Tibial artery (tissue), 4 donors: ENCODE data around the gene ZNF227.
"Not testable (repeated sequence)": the region's sequence is repeated elsewhere in the genome, so short reads cannot be mapped to it uniquely, and the experiment has no call there.

Source experiments
- DNase-seq, 2 donors: peaks; one replicate each; pipeline ENCODE4 v3.0.0-alpha.2; 2019
- H3K27ac ChIP-seq, 2 donors: fragments of 200-600 bp; sonication (generic) in 1 of 2; 1 replicate in 1 of 2; 2 replicates in 1 of 2; pipeline ENCODE4 v1.5.1; 2018 to 2019; ENCODE audit warnings: mild to moderate bottlenecking in 1 of 2
- H3K27me3 ChIP-seq, 2 donors: fragments of 200-600 bp; sonication (generic) in 1 of 2; one replicate each; pipeline versions ENCODE4 v1.5.1 to v1.6.0; 2016 to 2019
- H3K36me3 ChIP-seq, 3 donors: fragments of 200-600 bp; sonication (generic) in 2 of 3; one replicate each; pipeline ENCODE4 v1.5.1; 2016 to 2019; ENCODE audit warnings: mild to moderate bottlenecking in 2 of 3
- H3K4me1 ChIP-seq, 4 donors: fragments of 200-600 bp; sonication (generic) in 2 of 4; 1 replicate in 3 of 4; 2 replicates in 1 of 4; pipeline ENCODE4 v1.5.1; 2016 to 2019
- H3K4me3 ChIP-seq, 2 donors: fragments of 200-600 bp; sonication (generic) in 1 of 2; 1 replicate in 1 of 2; 2 replicates in 1 of 2; pipeline ENCODE4 v1.5.1; 2018 to 2019; ENCODE audit warnings: mild to moderate bottlenecking in 2 of 2
- H3K9me3 ChIP-seq, 3 donors: fragments of 200-600 bp; sonication (generic) in 1 of 3; one replicate each; pipeline ENCODE4 v1.5.1; 2016 to 2019
- intact Hi-C: fragments of 100-400 bp; cut with DNase I; formaldehyde crosslinking; loops from one replicate; pipeline ENCODE4 v1.15.0; 2023; ENCODE audit warnings: low total_unique reads
- TF ChIP-seq, protein P1 (sequence below), 2 experiments: fragments of 200-600 bp in 1 of 2; fragments of 450-650 bp in 1 of 2; IDR thresholded peaks; one replicate each; pipeline ENCODE4 v1.5.1; 2017 to 2019; ENCODE audit warnings: antibody characterized with exemption in 2 of 2, mild to moderate bottlenecking in 1 of 2, moderate library complexity in 1 of 2

ZNF227 gene

DNA sequence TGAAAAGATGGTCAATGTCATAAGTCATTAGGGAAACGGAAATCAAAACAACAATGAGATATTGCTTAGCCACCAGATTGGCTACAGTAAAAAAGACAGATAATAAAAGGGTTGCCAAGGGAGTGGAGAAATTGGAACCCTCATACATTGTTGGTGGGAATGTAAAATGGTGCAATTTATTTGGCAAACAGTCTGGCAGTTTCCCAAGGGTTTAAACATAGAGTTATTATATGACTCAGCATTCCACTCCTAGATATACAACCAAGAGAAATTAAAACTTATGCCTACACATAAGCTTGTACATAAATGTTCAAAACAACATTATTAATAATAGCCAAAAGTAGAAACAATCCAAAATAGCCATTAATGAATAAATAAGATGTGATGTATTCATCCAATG lies 9.9 kb upstream of the ZNF227 start:
- H3K36me3 ChIP-seq = peaks cover 0 to 12% (median 12%) of the 10 kb centered on the region in 3 donors
- no peak for DNase-seq
- intact Hi-C loops = no loop called here

DNA sequence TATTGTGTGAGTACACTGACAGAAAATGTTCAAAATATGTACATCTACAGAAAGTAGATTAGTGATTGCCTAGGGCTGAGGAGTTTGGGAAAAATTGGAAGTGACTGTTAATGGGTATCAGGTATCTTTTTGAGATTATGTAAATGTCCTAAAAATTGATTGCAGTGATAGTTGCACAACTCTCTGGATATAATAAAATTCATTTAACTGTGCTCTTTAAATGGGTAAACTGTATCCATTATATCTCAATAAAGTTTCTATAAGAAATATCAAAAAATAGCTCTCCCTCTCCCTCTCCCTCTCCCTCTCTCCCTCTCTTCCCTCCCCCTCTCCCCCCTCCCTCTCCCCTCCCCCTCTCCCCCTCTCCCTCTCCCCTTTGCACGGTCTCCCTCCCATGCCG lies 9.4 kb upstream of the ZNF227 start:
- H3K27me3 ChIP-seq = no peaks in the 10 kb centered on the region
- no peak overlapping the region for H3K27ac ChIP-seq
- intact Hi-C loops = no loop called here
- DNase-seq = no peak
- TF ChIP-seq, protein P1, sequence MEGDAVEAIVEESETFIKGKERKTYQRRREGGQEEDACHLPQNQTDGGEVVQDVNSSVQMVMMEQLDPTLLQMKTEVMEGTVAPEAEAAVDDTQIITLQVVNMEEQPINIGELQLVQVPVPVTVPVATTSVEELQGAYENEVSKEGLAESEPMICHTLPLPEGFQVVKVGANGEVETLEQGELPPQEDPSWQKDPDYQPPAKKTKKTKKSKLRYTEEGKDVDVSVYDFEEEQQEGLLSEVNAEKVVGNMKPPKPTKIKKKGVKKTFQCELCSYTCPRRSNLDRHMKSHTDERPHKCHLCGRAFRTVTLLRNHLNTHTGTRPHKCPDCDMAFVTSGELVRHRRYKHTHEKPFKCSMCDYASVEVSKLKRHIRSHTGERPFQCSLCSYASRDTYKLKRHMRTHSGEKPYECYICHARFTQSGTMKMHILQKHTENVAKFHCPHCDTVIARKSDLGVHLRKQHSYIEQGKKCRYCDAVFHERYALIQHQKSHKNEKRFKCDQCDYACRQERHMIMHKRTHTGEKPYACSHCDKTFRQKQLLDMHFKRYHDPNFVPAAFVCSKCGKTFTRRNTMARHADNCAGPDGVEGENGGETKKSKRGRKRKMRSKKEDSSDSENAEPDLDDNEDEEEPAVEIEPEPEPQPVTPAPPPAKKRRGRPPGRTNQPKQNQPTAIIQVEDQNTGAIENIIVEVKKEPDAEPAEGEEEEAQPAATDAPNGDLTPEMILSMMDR (IDR thresholded peaks at IDR 0.05) = no peak
- H3K9me3 ChIP-seq = peaks cover 4 to 46% (median 12%) of the 10 kb centered on the region in 3 donors
- no peak overlapping the region for H3K4me3 ChIP-seq
- peaks cover 0 to 12% (median 12%) of the 10 kb centered on the region in 3 donors for H3K36me3 ChIP-seq
- H3K4me1 ChIP-seq = peaks cover 0 to 4% (median 0%) of the 10 kb centered on the region in 4 donors

More for the DNA sequence above, 9.9 kb upstream of the ZNF227 start:
- TF ChIP-seq, protein P1 (IDR thresholded peaks at IDR 0.05) = no peak
- peaks cover 0 to 1% (median 0%) of the 10 kb centered on the region in 4 donors for H3K4me1 ChIP-seq
- no peak overlapping the region for H3K4me3 ChIP-seq
- H3K27me3 ChIP-seq = no peaks in the 10 kb centered on the region
- no peak overlapping the region for H3K27ac ChIP-seq
- peaks cover 4 to 47% (median 12%) of the 10 kb centered on the region in 3 donors for H3K9me3 ChIP-seq

DNA sequence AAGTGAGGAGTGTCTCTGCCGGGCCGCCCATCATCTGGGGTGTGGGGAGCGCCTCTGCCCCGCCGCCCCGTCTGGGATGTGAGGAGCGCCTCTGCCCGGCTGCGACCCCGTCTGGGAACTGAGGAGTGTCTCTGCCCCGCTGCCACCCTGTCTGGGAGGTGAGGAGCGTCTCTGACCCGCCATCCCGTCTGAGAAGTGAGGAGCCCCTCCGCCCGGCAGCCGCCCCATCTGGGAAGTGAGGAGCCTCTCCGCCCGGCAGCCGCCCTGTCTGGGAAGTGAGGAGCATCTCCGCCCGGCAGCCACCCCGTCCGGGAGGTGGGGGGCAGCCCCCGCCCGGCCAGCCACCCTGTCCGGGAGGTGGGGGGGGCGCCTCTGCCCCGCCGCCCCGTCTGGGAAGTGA lies 8.5 kb upstream of the ZNF227 start:
- H3K27me3 ChIP-seq, H3K36me3 ChIP-seq, intact Hi-C loops, H3K27ac ChIP-seq, H3K4me1 ChIP-seq, H3K4me3 ChIP-seq, DNase-seq: not testable (repeated sequence)
- H3K9me3 ChIP-seq = peaks cover 4 to 37% (median 9%) of the 10 kb centered on the region in 3 donors

DNA sequence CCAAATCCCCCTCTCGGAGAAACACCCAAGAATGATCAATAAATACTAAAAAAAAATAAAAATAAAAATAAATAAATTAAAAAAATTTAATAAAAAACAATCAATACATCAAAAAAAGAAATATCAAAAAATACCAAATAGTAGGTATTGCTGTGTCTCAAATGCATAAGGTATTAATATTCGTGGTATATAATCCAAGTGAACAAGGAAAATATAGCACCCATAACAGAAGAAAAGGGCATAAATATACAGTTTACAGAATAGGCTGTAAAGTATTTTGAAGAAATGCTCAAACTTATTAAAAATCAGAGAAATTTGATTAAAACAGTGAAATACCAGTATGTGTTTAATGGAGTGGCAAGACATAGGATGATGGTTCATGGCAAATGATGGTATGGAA lies 7.6 kb upstream of the ZNF227 start:
- intact Hi-C loops = loop anchor here (5.0 kb wide), 1 partner anchor 37 kb away; the partner anchor contains the start of gene ZNF226
- Histone ChIP-seq H3K27me3 (no peaks in the 10 kb centered on the region), H3K4me3 (no peak overlapping the region), H3K27ac (no peak overlapping the region), H3K36me3 (no peaks in the 10 kb centered on the region), H3K4me1 (peaks cover 0 to 4% (median 0%) of the 10 kb centered on the region in 4 donors), H3K9me3 (peaks cover 4 to 30% (median 4%) of the 10 kb centered on the region in 3 donors)
- TF ChIP-seq, protein P1 (IDR thresholded peaks at IDR 0.05) = no peak
- DNase-seq = no peak

DNA sequence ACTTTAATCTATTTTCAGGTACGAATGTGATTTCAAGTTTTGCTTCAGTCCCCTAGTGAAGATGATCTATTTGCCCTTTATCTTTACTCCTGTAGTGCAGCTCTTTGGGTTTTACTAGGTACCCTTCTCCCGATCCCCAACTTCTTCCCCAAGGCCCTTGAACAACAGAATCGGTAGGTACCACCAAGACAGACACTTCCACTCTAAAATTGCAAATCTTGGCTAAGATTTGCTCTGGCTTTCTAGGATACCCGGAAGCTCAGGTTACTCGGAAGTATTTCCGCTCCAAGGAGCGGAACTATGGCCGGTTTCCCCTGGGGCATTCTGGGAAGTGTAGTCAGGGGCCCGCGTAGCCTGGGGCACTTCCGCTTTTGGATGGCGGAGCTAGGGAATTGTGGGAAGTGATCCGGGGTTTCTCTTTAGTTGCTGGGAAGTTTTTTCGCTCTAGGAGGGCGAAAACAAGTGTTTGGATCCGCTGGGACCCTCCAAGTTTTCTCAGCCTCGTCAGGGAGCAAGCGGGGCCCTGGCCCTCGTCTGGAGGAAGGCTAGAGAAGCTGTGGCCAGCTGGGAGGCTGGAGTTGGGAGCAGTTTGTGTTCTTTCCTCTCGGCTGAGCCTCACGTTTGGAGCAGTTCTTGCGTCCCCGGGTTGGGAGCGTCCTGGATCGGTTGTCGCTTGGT lies 5.1 kb upstream of the ZNF227 start:
- H3K4me1 ChIP-seq = peaks cover 0 to 4% (median 0%) of the 10 kb centered on the region in 4 donors
- H3K9me3 ChIP-seq = peaks cover 4 to 16% (median 4%) of the 10 kb centered on the region in 3 donors
- DNase-seq = peak; percentile 81 to 91
- H3K4me3 ChIP-seq = peak overlapping the region; percentile 56 to 69
- TF ChIP-seq, protein P1 (IDR thresholded peaks at IDR 0.05) = no peak
- H3K36me3 ChIP-seq = no peaks in the 10 kb centered on the region
- intact Hi-C loops = loop anchor here (5.0 kb wide), 1 partner anchor 40 kb away; the partner anchor contains the start of gene ZNF226
- H3K27ac ChIP-seq = peak overlapping the region; percentile 78 to 86
- H3K27me3 ChIP-seq = no peaks in the 10 kb centered on the region

DNA sequence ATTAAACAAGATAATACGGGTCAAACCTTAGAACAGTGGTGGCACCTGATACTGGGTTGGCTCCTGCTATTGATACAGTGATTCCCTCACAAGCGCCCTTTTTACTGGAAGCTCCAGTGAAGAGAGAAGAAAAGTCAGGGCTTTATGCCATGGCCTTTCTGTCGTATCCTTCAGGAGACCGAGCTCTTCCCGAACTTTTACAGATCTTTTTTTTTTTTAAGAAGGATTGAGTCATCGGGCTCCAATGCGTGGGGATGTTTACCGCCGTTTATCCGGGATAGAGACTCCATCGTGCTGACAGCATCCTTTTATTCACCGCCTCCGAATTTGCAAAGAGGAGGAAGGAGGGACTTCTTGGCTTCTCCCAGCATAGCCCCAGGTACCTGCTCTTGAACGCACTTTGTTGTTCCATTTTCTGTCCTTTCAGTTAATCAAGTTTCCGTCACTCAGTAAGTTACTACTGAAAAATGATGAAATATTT lies 574 bp downstream of the ZNF227 start:
- H3K27ac ChIP-seq = peak overlapping the region; percentile 81 to 87
- H3K27me3 ChIP-seq = no peaks in the 10 kb centered on the region
- H3K36me3 ChIP-seq = peaks cover 26 to 37% (median 34%) of the 10 kb centered on the region in 3 donors
- H3K4me1 ChIP-seq = peaks cover 0 to 11% (median 0%) of the 10 kb centered on the region in 4 donors
- H3K9me3 ChIP-seq = peaks cover 0 to 13% (median 0%) of the 10 kb centered on the region in 3 donors
- no peak for DNase-seq
- TF ChIP-seq, protein P1 (IDR thresholded peaks at IDR 0.05) = no peak
- intact Hi-C loops = loop anchor here (5.0 kb wide), 1 partner anchor 89 kb away; no protein-coding TSS in a partner anchor
- H3K4me3 ChIP-seq = peak overlapping the region; percentile 66 to 76

DNA sequence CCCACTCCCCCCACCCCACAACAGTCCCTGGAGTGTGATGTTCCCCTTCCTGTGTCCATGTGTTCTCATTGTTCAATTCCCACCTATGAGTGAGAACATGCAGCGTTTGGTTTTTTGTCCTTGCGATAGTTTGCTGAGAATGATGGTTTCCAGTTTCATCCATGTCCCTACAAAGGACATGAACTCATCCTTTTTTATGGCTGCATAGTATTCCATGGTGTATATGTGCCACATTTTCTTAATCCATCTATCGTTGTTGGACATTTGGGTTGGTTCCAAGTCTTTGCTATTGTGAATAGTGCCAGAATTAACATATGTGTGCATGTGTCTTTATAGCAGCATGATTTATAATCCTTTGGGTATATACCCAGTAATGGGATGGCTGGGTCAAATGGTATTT lies 7.6 kb downstream of the ZNF227 start:
- H3K27me3 ChIP-seq, H3K4me3 ChIP-seq, H3K4me1 ChIP-seq, DNase-seq, H3K27ac ChIP-seq, intact Hi-C loops: not testable (repeated sequence)
- Histone ChIP-seq H3K36me3 (peaks cover 44 to 61% (median 57%) of the 10 kb centered on the region in 3 donors), H3K9me3 (peaks cover 0 to 28% (median 0%) of the 10 kb centered on the region in 3 donors)

DNA sequence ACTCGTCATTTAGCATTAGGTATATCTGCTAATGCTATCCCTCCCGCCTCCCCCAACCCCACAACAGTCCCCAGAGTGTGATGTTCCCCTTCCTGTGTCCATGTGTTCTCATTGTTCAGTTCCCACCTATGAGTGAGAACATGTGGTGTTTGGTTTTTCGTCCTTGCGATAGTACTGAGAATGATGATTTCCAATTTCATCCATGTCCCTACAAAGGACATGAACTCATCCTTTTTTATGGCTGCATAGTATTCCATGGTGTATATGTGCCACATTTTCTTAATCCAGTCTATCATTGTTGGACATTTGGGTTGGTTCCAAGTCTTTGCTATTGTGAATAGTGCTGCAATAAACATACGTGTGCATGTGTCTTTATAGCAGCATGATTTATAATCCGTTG lies 8.4 kb downstream of the ZNF227 start:
- H3K4me1 ChIP-seq, H3K27me3 ChIP-seq, DNase-seq, intact Hi-C loops, H3K27ac ChIP-seq, H3K4me3 ChIP-seq: not testable (repeated sequence)
- Histone ChIP-seq H3K9me3 (peaks cover 0 to 35% (median 3%) of the 10 kb centered on the region in 3 donors), H3K36me3 (peaks cover 39 to 58% (median 55%) of the 10 kb centered on the region in 3 donors)

DNA sequence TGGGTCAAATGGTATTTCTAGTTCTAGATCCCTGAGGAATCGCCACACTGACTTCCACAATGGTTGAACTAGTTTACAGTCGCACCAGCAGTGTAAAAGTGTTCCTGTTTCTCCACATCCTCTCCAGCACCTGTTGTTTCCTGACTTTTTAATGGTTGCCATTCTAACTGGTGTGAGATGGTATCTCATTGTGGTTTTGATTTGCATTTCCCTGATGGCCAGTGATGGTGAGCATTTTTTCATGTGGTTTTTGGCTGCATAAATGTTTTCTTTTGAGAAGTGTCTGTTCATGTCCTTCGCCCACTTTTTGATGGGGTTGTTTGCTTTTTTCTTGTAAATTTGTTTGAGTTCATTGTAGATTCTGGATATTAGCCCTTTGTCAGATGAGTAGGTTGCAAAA lies 9.0 kb downstream of the ZNF227 start:
- H3K27me3 ChIP-seq, H3K4me1 ChIP-seq, DNase-seq, H3K27ac ChIP-seq, H3K4me3 ChIP-seq, intact Hi-C loops: not testable (repeated sequence)
- H3K36me3 ChIP-seq = peaks cover 41 to 61% (median 55%) of the 10 kb centered on the region in 3 donors
- H3K9me3 ChIP-seq = peaks cover 0 to 40% (median 8%) of the 10 kb centered on the region in 3 donors
